ENCODE results near the gene AAGAB.

DNA sequence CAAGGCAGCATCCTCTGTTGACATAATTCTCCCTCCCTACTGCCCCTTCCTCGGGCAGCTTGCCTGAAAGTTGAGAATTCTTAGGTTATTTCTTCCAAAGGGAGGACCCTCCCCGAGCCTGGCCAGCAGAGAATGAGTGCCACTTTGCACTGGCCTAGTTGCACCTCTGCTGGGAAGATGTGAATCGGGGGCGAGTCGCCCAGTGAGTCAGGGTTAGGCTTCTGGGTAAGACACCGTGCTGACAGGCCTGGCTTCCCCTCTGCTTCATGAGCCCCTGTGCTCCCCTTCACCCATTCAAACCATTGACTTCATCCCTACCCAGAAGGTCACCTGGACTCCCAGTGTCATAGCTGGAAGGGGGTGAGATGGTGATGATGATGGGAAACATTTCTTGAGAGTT lies 82.3 kb downstream of the AAGAB start:
- TF ChIP-seq, protein P1, sequence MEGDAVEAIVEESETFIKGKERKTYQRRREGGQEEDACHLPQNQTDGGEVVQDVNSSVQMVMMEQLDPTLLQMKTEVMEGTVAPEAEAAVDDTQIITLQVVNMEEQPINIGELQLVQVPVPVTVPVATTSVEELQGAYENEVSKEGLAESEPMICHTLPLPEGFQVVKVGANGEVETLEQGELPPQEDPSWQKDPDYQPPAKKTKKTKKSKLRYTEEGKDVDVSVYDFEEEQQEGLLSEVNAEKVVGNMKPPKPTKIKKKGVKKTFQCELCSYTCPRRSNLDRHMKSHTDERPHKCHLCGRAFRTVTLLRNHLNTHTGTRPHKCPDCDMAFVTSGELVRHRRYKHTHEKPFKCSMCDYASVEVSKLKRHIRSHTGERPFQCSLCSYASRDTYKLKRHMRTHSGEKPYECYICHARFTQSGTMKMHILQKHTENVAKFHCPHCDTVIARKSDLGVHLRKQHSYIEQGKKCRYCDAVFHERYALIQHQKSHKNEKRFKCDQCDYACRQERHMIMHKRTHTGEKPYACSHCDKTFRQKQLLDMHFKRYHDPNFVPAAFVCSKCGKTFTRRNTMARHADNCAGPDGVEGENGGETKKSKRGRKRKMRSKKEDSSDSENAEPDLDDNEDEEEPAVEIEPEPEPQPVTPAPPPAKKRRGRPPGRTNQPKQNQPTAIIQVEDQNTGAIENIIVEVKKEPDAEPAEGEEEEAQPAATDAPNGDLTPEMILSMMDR (IDR thresholded peaks at IDR 0.05 in 2 of 3, conservative IDR thresholded peaks at IDR 0.05 in 1 of 3; ENCODE audit: borderline replicate concordance in 1 of 3, insufficient read depth in 1 of 3, low read depth in 2 of 3, low read length in 2 of 3): no peak
- no peak for TF ChIP-seq EZH2 (IDR thresholded peaks at IDR 0.05)
- no peak for TF ChIP-seq POLR2AphosphoS5 (IDR thresholded peaks at IDR 0.05; ENCODE audit: low read depth, low read length)
- no peak for TF ChIP-seq TCF7L2 (IDR thresholded peaks at IDR 0.05; ENCODE audit: borderline replicate concordance, extremely low read depth, insufficient read depth, insufficient read length)
- TF ChIP-seq RAD21 (IDR thresholded peaks at IDR 0.05; ENCODE audit: low read depth): no peak
- no peak for TF ChIP-seq SIN3A (IDR thresholded peaks at IDR 0.05; ENCODE audit: low read depth)
- no peak for TF ChIP-seq POLR2A (IDR thresholded peaks at IDR 0.05; ENCODE audit: borderline replicate concordance, extremely low read depth, insufficient read depth, insufficient read length)
- no peak for TF ChIP-seq SRF (IDR thresholded peaks at IDR 0.05; ENCODE audit: low read depth)
- TF ChIP-seq ZFX (IDR thresholded peaks at IDR 0.05): no peak
- no peak for TF ChIP-seq YY1 (IDR thresholded peaks at IDR 0.05; ENCODE audit: extremely low read depth, insufficient replicate concordance, low read depth, low read length)
- TF ChIP-seq, protein P2, sequence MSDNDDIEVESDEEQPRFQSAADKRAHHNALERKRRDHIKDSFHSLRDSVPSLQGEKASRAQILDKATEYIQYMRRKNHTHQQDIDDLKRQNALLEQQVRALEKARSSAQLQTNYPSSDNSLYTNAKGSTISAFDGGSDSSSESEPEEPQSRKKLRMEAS (IDR thresholded peaks at IDR 0.05): no peak
- TF ChIP-seq ZNF274 (IDR thresholded peaks at IDR 0.05; ENCODE audit: low read depth, low read length): no peak
- no peak for TF ChIP-seq JUND (IDR thresholded peaks at IDR 0.05)

All from HCT116 (cell line).